Karpas-422 (cell line): ENCODE results near the gene SLC25A45. TPM values are rescaled to one million over a fixed set of nuclear protein-coding genes. Genes with fewer than 3 reads are reported as not detected.

Experiments
- DNase-seq: peaks from one replicate; pipeline ENCODE4 v3.0.0-alpha.2; 2015
- H2AFZ ChIP-seq: fragments of 200-600 bp; sonication (generic); 2 replicates; pipeline ENCODE4 v1.6.1; 2014; ENCODE audit warnings: antibody characterized with exemption, low read length, mixed read lengths
- H3K27ac ChIP-seq: fragments of 200-600 bp; sonication (generic); 2 replicates; pipeline ENCODE4 v1.5.1; 2014; ENCODE audit warnings: mild to moderate bottlenecking, low read length, moderate library complexity
- H3K27me3 ChIP-seq: fragments of 200-600 bp; sonication (generic); 2 replicates; pipeline ENCODE4 v1.6.1; 2014; ENCODE audit warnings: low read length, mixed read lengths
- H3K36me3 ChIP-seq: fragments of 200-600 bp; sonication (generic); 2 replicates; pipeline ENCODE4 v1.6.1; 2014; ENCODE audit warnings: low read length, mixed read lengths; ENCODE audit not compliant: insufficient read depth
- H3K4me1 ChIP-seq: fragments of 200-600 bp; sonication (generic); 2 replicates; pipeline ENCODE4 v1.6.1; 2014; ENCODE audit warnings: mild to moderate bottlenecking, low read length, mixed read lengths
- H3K4me2 ChIP-seq: fragments of 200-600 bp; sonication (generic); 2 replicates; pipeline ENCODE4 v1.6.1; 2014; ENCODE audit warnings: low read length, low read depth, mild to moderate bottlenecking; ENCODE audit not compliant: poor library complexity, severe bottlenecking
- H3K4me3 ChIP-seq: fragments of 200-600 bp; sonication (generic); 2 replicates; pipeline ENCODE4 v1.5.1; 2014; ENCODE audit warnings: mild to moderate bottlenecking, antibody characterized with exemption, low read length, mixed read lengths
- H3K79me2 ChIP-seq: fragments of 200-600 bp; sonication (generic); 2 replicates; pipeline ENCODE4 v1.6.1; 2014; ENCODE audit warnings: mild to moderate bottlenecking, low read length, mixed read lengths
- H3K9ac ChIP-seq: fragments of 200-600 bp; sonication (generic); 2 replicates; pipeline ENCODE4 v1.6.0; 2014; ENCODE audit warnings: low read length
- H3K9me2 ChIP-seq: fragments of 200-600 bp; sonication (generic), shearing (Covaris generic); replicated peaks from 2 replicates; pipeline ENCODE4 v1.6.0; 2014; ENCODE audit warnings: mild to moderate bottlenecking, low read length, moderate library complexity; ENCODE audit not compliant: insufficient read depth
- H3K9me3 ChIP-seq: fragments of 300-700, 200-600 bp; sonication (generic); 2 replicates; pipeline ENCODE4 v1.6.1; 2014; ENCODE audit warnings: low read length, mixed read lengths
- H4K20me1 ChIP-seq: fragments of 200-600 bp; sonication (generic); 2 replicates; pipeline ENCODE4 v1.6.1; 2014; ENCODE audit warnings: mild to moderate bottlenecking, antibody characterized with exemption, low read length, low read depth; ENCODE audit not compliant: insufficient read depth
- total RNA-seq: library from RNA; depleted of rRNA; stranded (reverse); fragments of >200 nt; shearing (Covaris generic); gene quantifications from 2 replicates; pipeline ENCODE4 v1.2.3, GENCODE V29; 2014; ENCODE audit warnings: low replicate concordance

The SLC25A45 gene
- total RNA-seq, 1 experiment from 2014 or later, result 9.7 TPM

- Histone ChIP-seq H3K4me1 (peaks cover 8% of the 10 kb centered on the region), H3K4me2 (no peak overlapping the region), H3K4me3 (no peak overlapping the region), H3K9me3 (no peaks in the 10 kb centered on the region), H4K20me1 (no peaks in the 10 kb centered on the region), H3K27ac (no peak overlapping the region), H3K27me3 (no peaks in the 10 kb centered on the region), H3K9me2 (no peaks in the 10 kb centered on the region), H2AFZ (no peak overlapping the region), H3K79me2 (no peaks in the 10 kb centered on the region), H3K9ac (no peak overlapping the region), H3K36me3 (no peaks in the 10 kb centered on the region)
- no peak for DNase-seq
These were observed 7.4 kb downstream of the SLC25A45 start for GRCh38 chr11:65375012-65375411.

DNA sequence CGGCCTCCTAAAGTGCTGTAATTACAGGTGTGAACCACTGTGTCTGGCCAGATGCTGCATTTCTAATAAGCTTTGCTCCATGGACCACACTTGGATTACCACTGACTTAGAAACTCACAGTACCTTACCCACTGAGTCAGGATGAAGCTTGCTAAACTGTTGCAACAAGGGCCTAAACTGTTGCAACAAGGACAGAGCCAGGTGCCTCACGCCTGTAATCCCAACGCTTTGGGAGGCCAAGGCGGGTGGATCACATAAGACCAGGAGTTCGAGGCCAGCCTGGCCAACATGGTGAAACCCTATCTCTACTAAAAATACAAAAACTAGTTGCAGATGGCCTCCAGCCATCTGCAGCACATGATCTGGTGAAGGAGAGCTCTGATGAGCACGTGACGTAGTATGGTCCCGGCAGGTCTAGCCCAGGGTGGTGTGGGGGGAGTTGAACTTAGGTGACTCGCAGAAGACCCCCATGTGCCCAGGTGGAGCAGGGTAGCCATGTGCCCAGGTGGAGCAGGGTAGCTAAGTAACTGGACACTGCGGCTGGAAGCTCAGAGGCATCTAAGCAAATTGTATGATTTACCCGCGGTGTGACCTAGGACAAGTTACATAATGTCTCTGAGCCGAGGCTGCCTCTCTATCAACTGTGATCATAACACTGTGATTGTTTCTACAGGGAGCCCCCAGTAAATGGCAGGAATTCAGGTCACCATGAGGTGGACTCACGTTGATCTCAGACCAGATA, 8.4 kb downstream of the SLC25A45 start:
- Histone ChIP-seq H3K9ac (no peak overlapping the region), H3K36me3 (no peaks in the 10 kb centered on the region), H3K4me3 (no peak overlapping the region), H2AFZ (no peak overlapping the region), H3K79me2 (no peaks in the 10 kb centered on the region), H3K9me2 (no peaks in the 10 kb centered on the region), H3K9me3 (no peaks in the 10 kb centered on the region), H3K4me2 (no peak overlapping the region), H4K20me1 (no peaks in the 10 kb centered on the region), H3K27ac (no peak overlapping the region), H3K27me3 (no peaks in the 10 kb centered on the region), H3K4me1 (peaks cover 8% of the 10 kb centered on the region)
- DNase-seq, result no peak

GRCh38 chr11:65370659-65371049, 11.8 kb downstream of the SLC25A45 start:
- no peak overlapping the region for H3K27ac ChIP-seq
- H2AFZ ChIP-seq, result no peak overlapping the region
- H3K36me3 ChIP-seq, result no peaks in the 10 kb centered on the region
- H3K4me3 ChIP-seq, result no peak overlapping the region
- H3K9me2 ChIP-seq, result no peaks in the 10 kb centered on the region
- DNase-seq, result no peak
- H3K9me3 ChIP-seq, result no peaks in the 10 kb centered on the region
- no peaks in the 10 kb centered on the region for H3K4me1 ChIP-seq
- H3K9ac ChIP-seq, result no peak overlapping the region
- no peaks in the 10 kb centered on the region for H4K20me1 ChIP-seq
- no peak overlapping the region for H3K4me2 ChIP-seq
- H3K79me2 ChIP-seq, result no peaks in the 10 kb centered on the region
- no peaks in the 10 kb centered on the region for H3K27me3 ChIP-seq

DNA sequence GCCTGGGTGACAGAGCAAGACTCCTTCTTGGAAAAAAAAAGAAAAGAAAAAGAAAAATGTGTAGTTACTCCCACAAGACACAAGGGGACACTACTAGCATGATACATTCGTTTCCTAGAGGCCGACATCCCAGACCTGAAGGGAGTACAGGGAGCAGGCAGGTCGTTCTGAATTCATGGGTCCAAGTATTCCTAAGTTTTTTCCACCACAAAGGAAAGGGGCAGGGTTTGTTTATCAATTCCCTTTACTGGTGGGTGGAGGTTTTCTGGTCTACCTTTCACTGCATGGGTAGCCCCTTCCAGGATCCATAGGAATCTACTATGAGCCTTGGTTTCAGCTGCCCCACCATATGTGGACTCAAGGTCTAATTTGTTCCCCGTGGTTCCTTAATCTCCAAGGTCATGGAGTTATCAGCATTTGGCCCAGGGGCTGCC, 16.1 kb downstream of the SLC25A45 start:
- Histone ChIP-seq H3K9ac (no peak overlapping the region), H2AFZ (no peak overlapping the region)

DNA sequence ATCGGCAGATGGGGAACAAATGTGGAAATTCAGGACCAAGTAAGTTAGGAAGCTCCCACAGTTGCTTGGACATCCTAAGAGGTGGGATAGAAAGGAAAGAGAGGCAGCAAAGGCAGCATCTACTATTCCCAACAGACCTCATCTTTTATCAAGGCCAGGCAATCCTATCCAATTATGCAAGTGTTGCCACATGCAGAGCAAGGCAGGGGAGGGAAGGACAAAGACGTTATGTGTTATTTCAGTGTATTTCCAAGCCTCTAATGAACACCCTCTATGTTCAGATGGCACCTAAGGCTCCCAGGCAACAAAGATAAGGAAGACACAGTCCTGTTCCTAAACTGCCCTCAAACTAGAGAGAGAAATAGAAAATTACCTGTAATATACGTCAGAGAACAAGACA, 18.7 kb downstream of the SLC25A45 start:
- Histone ChIP-seq H3K4me1 (no peaks in the 10 kb centered on the region), H3K9me2 (no peaks in the 10 kb centered on the region), H3K9ac (no peak overlapping the region), H2AFZ (no peak overlapping the region), H3K4me3 (no peak overlapping the region), H3K27ac (no peak overlapping the region), H3K79me2 (no peaks in the 10 kb centered on the region), H3K27me3 (no peaks in the 10 kb centered on the region), H4K20me1 (no peaks in the 10 kb centered on the region), H3K36me3 (no peaks in the 10 kb centered on the region), H3K4me2 (no peak overlapping the region), H3K9me3 (no peaks in the 10 kb centered on the region)
- DNase-seq, result no peak

More for the DNA sequence above, 16.1 kb downstream of the SLC25A45 start:
- H3K9me3 ChIP-seq, result no peaks in the 10 kb centered on the region
- peak; percentile 86 for DNase-seq
- H3K4me1 ChIP-seq, result no peaks in the 10 kb centered on the region
- no peaks in the 10 kb centered on the region for H3K36me3 ChIP-seq
- no peak overlapping the region for H3K4me3 ChIP-seq
- no peak overlapping the region for H3K4me2 ChIP-seq
- no peaks in the 10 kb centered on the region for H3K9me2 ChIP-seq
- H3K27me3 ChIP-seq, result no peaks in the 10 kb centered on the region
- H4K20me1 ChIP-seq, result no peaks in the 10 kb centered on the region
- no peak overlapping the region for H3K27ac ChIP-seq
- no peaks in the 10 kb centered on the region for H3K79me2 ChIP-seq

- Histone ChIP-seq H3K27ac (no peak overlapping the region), H3K9me2 (no peaks in the 10 kb centered on the region), H3K36me3 (no peaks in the 10 kb centered on the region), H3K4me3 (no peak overlapping the region), H3K4me2 (no peak overlapping the region), H3K9ac (no peak overlapping the region), H3K9me3 (no peaks in the 10 kb centered on the region), H2AFZ (no peak overlapping the region), H3K4me1 (no peaks in the 10 kb centered on the region), H3K27me3 (no peaks in the 10 kb centered on the region), H3K79me2 (no peaks in the 10 kb centered on the region), H4K20me1 (no peaks in the 10 kb centered on the region)
- no peak for DNase-seq
These were observed 19.5 kb downstream of the SLC25A45 start for GRCh38 chr11:65362966-65363365.

DNA sequence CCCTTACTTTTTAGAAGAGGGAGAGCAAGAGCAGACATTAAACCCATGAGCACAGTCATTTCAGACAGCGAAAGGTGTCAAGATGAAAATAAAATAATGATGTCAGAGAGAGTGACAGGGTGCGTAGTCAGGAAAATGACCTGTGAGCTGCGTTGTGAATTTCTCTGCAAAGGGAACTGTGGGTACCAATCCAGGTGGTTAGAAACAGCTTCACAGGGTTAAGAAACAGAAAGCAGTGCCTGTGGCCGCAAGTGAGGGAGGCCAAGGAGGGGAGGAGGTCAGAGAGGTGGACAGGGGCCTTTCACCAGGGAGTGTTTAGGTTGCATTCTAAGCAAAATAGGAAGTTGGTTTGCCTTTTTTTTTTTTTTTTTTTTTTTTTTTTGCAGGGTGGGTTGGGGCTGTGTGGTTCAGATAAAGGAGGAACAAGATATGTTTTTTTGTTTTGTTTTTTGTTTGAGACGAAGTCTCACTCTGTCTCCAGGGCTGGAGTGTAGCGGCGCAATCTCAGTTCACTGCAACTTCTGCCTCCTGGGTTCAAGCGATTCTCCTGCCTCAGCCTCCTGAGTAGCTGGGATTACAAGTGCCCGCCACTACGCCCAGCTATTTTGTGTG, 20.0 kb downstream of the SLC25A45 start:
- Histone ChIP-seq H3K36me3 (no peaks in the 10 kb centered on the region), H2AFZ (no peak overlapping the region), H4K20me1 (no peaks in the 10 kb centered on the region), H3K27ac (no peak overlapping the region), H3K27me3 (no peaks in the 10 kb centered on the region), H3K9me3 (no peaks in the 10 kb centered on the region), H3K4me1 (no peaks in the 10 kb centered on the region), H3K79me2 (no peaks in the 10 kb centered on the region), H3K9ac (no peak overlapping the region), H3K9me2 (no peaks in the 10 kb centered on the region), H3K4me2 (no peak overlapping the region), H3K4me3 (no peak overlapping the region)
- DNase-seq, result no peak

GRCh38 chr11:65357856-65358356, 24.5 kb downstream of the SLC25A45 start:
- Histone ChIP-seq H3K4me2 (no peak overlapping the region), H2AFZ (no peak overlapping the region), H3K4me3 (no peak overlapping the region)

More at GRCh38 chr11:65357856-65358356, 24.5 kb downstream of the SLC25A45 start:
- H3K36me3 ChIP-seq, result no peaks in the 10 kb centered on the region
- no peaks in the 10 kb centered on the region for H3K9me3 ChIP-seq
- H3K9me2 ChIP-seq, result no peaks in the 10 kb centered on the region
- H3K4me1 ChIP-seq, result peaks cover 14% of the 10 kb centered on the region
- no peaks in the 10 kb centered on the region for H3K79me2 ChIP-seq
- no peaks in the 10 kb centered on the region for H4K20me1 ChIP-seq
- no peak overlapping the region for H3K27ac ChIP-seq
- no peak for DNase-seq
- no peak overlapping the region for H3K9ac ChIP-seq
- no peaks in the 10 kb centered on the region for H3K27me3 ChIP-seq
